Stimulated activated naive CD8-positive, alpha-beta T cell treated with anti-CD3 and anti-CD28 coated beads, Interleukin-15, Interleukin-2, amounts not matched to agents 100 ng/mL and 50 ng/mL, for 24 hours (primary cell): ENCODE measurements around the gene TEX2.
"Not testable (repeated sequence)": the region's sequence is repeated elsewhere in the genome, so short reads cannot be mapped to it uniquely, and the experiment has no call there.

ENCODE experiments used
- H3K27ac Mint-ChIP-seq: one replicate; pipeline ENCODE4 v1.8.0; 2021; ENCODE audit warnings: mild to moderate bottlenecking, mixed read lengths
- H3K27me3 Mint-ChIP-seq: one replicate; pipeline ENCODE4 v1.8.0; 2021; ENCODE audit warnings: mixed read lengths
- H3K36me3 Mint-ChIP-seq: one replicate; pipeline ENCODE4 v1.8.0; 2021; ENCODE audit warnings: low read depth, mixed read lengths
- H3K4me1 Mint-ChIP-seq: one replicate; pipeline ENCODE4 v1.8.0; 2021; ENCODE audit warnings: low read depth, mixed read lengths
- H3K4me3 Mint-ChIP-seq: one replicate; pipeline ENCODE4 v1.8.0; 2021; ENCODE audit warnings: mild to moderate bottlenecking, mixed read lengths
- H3K9me3 Mint-ChIP-seq: one replicate; pipeline ENCODE4 v1.8.0; 2021; ENCODE audit warnings: mixed read lengths

TEX2 gene

GRCh38 chr17:64256913-64257807 lies 5.9 kb downstream of the TEX2 start:
- H3K36me3 Mint-ChIP-seq = peaks cover 3% of the 10 kb centered on the region
- no peak overlapping the region for H3K27ac Mint-ChIP-seq
- H3K4me3 Mint-ChIP-seq = no peak overlapping the region
- no peaks in the 10 kb centered on the region for H3K9me3 Mint-ChIP-seq
- H3K27me3 Mint-ChIP-seq = no peaks in the 10 kb centered on the region
- peaks cover 26% of the 10 kb centered on the region for H3K4me1 Mint-ChIP-seq

GRCh38 chr17:64255764-64256163 lies 7.3 kb downstream of the TEX2 start:
- Mint-ChIP-seq H3K27me3 (no peaks in the 10 kb centered on the region), H3K9me3 (no peaks in the 10 kb centered on the region), H3K36me3 (peaks cover 3% of the 10 kb centered on the region), H3K4me3 (no peak overlapping the region), H3K4me1 (peaks cover 12% of the 10 kb centered on the region), H3K27ac (no peak overlapping the region)

GRCh38 chr17:64254755-64255154 lies 8.3 kb downstream of the TEX2 start:
- H3K4me3 Mint-ChIP-seq = no peak overlapping the region
- peaks cover 3% of the 10 kb centered on the region for H3K36me3 Mint-ChIP-seq
- H3K27me3 Mint-ChIP-seq = no peaks in the 10 kb centered on the region
- no peak overlapping the region for H3K27ac Mint-ChIP-seq
- H3K9me3 Mint-ChIP-seq = no peaks in the 10 kb centered on the region
- H3K4me1 Mint-ChIP-seq = peaks cover 2% of the 10 kb centered on the region

DNA sequence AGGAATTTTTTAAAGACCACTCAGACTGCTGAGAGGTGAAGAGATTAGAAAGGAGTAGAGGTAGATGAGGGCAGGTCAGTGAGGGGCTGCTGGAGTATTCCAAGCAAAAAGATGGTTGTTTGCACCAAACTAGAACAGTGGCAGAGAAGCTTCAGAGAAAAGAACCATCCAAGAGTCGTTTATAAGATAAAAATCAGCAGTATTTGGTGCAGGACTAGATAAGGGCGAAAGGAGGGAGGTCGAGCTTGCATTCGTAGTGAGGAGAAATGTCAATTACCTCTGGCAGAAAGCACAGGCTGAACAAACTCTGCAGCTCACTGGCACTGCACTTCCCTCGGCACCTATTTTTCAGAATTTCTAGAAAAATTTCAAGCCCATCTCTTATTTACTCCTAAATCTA lies 9.6 kb downstream of the TEX2 start:
- no peak overlapping the region for H3K27ac Mint-ChIP-seq
- H3K36me3 Mint-ChIP-seq = peaks cover 3% of the 10 kb centered on the region
- H3K4me3 Mint-ChIP-seq = no peak overlapping the region
- no peaks in the 10 kb centered on the region for H3K9me3 Mint-ChIP-seq
- no peaks in the 10 kb centered on the region for H3K27me3 Mint-ChIP-seq
- H3K4me1 Mint-ChIP-seq = no peaks in the 10 kb centered on the region

- Mint-ChIP-seq H3K27me3 (no peaks in the 10 kb centered on the region), H3K9me3 (no peaks in the 10 kb centered on the region), H3K4me1 (no peaks in the 10 kb centered on the region), H3K27ac (no peak overlapping the region), H3K36me3 (peaks cover 3% of the 10 kb centered on the region), H3K4me3 (no peak overlapping the region)
Measured at GRCh38 chr17:64252831-64253230, 10.2 kb downstream of the TEX2 start.

- Mint-ChIP-seq H3K27me3 (no peaks in the 10 kb centered on the region), H3K4me3 (no peak overlapping the region), H3K27ac (no peak overlapping the region), H3K36me3 (no peaks in the 10 kb centered on the region), H3K4me1 (no peaks in the 10 kb centered on the region), H3K9me3 (no peaks in the 10 kb centered on the region)
Measured at GRCh38 chr17:64250233-64250835, 12.7 kb downstream of the TEX2 start.

DNA sequence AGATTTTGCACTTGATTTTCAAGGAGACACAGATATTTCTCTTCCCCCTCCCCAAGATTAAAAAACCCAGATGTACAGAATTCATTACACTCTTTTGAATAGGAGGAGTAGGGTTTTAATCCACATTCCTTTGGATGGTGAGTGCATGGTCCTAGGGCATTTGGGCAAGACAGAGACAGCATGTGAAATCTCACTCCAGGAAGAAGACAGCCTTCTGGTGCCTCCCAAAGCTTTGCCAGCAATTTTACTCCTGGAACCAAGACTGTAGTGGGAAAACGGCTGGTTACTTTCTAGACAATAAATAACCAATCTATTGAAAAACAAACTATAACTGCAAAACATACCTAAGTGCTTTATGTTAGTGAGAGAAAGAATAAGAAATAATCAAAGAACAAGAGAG lies 15.2 kb downstream of the TEX2 start:
- Mint-ChIP-seq H3K4me1 (peaks cover 10% of the 10 kb centered on the region), H3K27ac (no peak overlapping the region), H3K4me3 (no peak overlapping the region), H3K27me3 (no peaks in the 10 kb centered on the region), H3K36me3 (no peaks in the 10 kb centered on the region), H3K9me3 (no peaks in the 10 kb centered on the region)

DNA sequence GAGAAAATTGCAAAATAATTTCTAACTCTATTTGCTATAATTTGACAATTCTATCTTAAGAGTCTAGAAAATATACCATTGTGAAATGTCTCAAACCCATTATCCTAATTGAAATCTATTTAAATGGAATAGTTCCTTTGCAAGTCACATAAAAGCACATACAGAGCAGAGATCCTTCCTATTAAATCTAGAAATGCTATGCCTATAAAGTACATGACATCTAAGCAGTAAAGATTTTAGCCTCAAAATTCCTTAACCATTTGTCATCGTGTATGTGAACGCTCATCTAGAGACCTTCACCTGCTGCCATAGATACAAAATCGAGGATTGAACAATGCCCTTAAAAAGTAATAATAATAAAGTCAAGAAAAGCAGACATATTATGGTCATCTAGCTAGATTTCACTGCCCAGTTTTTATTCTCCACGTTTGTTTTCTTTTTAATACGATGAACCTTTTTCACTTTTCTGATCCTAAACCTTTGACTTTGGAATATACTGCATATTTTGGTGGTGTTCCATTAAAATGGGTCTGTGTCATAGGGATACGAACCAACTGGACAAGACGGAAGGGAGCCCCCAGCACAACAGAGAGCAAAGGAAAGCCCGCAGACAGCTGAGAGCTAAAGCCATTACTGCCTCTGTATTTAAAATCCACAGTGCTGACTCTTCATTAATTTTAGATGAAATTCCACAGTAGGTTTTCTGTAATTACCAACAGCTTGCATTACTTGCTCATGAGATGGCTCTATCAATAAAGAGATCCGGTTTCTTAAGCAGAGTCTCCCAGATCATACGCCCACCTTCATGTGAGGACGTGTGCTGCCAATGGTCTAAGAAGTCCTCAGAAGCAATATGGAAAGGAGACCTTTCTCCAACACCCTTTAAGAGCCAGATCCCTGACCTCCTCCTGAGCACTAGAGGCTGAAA lies 17.6 kb downstream of the TEX2 start:
- H3K4me1 Mint-ChIP-seq = peaks cover 13% of the 10 kb centered on the region
- H3K27ac Mint-ChIP-seq = no peak overlapping the region
- no peak overlapping the region for H3K4me3 Mint-ChIP-seq
- no peaks in the 10 kb centered on the region for H3K27me3 Mint-ChIP-seq
- H3K9me3 Mint-ChIP-seq = no peaks in the 10 kb centered on the region
- no peaks in the 10 kb centered on the region for H3K36me3 Mint-ChIP-seq

DNA sequence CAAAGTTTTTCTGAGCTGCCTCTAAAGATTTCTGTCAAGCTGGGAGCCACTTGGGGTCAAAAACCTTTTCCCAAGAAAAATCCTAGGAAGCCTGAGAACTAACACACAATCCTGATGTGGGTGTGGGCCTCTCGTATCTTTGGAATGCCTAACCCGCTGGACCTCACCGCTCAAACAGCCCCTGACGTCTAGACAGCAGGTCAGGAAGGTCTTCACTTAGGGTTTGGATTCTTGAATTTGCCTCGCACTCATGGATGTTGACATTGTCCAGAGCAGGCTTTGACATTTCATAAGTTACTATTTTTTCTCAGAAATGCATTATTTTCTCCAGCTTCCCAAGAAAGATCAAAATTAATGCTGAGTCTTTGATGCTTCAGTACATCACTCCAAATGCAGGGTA lies 18.9 kb downstream of the TEX2 start:
- Mint-ChIP-seq H3K4me1 (peaks cover 23% of the 10 kb centered on the region), H3K4me3 (no peak overlapping the region), H3K9me3 (no peaks in the 10 kb centered on the region), H3K36me3 (no peaks in the 10 kb centered on the region), H3K27ac (no peak overlapping the region), H3K27me3 (no peaks in the 10 kb centered on the region)

DNA sequence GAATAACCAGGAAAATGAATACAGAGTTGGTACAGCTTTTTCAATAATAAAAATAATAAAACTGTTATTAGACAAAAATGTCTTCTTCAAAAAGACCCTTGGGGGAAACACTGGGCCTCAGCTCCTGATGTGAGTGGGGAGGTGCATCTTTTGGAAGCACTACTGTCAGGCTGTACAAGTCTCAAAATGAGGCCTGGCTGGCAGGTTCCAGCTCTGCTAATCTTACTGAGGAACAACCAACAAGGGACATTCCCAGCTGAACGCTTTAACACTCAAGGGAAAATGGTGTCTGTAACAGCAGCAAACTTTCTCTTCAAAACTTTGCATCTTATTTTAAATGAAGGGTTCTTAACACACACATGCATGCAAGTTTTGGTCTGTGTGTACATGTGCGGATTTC lies 19.7 kb downstream of the TEX2 start:
- Mint-ChIP-seq H3K4me3 (no peak overlapping the region), H3K9me3 (no peaks in the 10 kb centered on the region), H3K27me3 (no peaks in the 10 kb centered on the region), H3K27ac (no peak overlapping the region), H3K4me1 (peaks cover 31% of the 10 kb centered on the region), H3K36me3 (no peaks in the 10 kb centered on the region)

- H3K4me3 Mint-ChIP-seq = no peak overlapping the region
- no peaks in the 10 kb centered on the region for H3K27me3 Mint-ChIP-seq
- peaks cover 36% of the 10 kb centered on the region for H3K4me1 Mint-ChIP-seq
- no peaks in the 10 kb centered on the region for H3K36me3 Mint-ChIP-seq
- no peak overlapping the region for H3K27ac Mint-ChIP-seq
- H3K9me3 Mint-ChIP-seq = no peaks in the 10 kb centered on the region
Measured at GRCh38 chr17:64242633-64243032, 20.4 kb downstream of the TEX2 start.

DNA sequence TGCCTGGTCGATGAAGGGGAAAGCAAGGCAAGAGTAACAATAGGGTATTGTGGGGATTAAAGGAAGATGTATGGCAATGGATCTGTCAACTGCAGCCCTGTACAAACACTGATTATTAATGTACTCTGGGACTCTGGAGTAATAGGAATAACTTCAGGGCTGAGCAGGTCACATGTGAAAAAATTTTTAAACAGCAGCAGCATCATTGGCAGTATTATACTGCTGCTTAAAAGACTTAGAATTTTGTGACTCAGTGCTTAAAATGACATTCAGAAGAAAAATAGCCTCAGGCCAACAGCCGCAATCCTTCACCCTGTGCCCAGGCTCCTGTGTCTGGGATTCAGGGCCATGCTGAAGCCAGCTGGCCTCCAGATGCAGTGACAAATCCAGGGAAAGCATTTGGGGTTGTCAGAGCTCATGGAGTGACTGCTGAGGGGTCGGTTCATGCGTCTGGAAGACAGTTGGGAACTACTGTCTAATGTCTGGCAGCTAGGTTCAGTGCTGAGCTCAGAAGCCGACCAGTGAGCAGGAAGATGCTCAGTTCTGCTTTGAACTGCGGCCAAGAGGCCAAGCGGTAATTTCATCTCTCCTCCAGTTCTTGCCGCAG lies 22.2 kb downstream of the TEX2 start:
- no peaks in the 10 kb centered on the region for H3K9me3 Mint-ChIP-seq
- peaks cover 8% of the 10 kb centered on the region for H3K36me3 Mint-ChIP-seq
- H3K27ac Mint-ChIP-seq = no peak overlapping the region
- peaks cover 47% of the 10 kb centered on the region for H3K4me1 Mint-ChIP-seq
- H3K27me3 Mint-ChIP-seq = no peaks in the 10 kb centered on the region
- no peak overlapping the region for H3K4me3 Mint-ChIP-seq

DNA sequence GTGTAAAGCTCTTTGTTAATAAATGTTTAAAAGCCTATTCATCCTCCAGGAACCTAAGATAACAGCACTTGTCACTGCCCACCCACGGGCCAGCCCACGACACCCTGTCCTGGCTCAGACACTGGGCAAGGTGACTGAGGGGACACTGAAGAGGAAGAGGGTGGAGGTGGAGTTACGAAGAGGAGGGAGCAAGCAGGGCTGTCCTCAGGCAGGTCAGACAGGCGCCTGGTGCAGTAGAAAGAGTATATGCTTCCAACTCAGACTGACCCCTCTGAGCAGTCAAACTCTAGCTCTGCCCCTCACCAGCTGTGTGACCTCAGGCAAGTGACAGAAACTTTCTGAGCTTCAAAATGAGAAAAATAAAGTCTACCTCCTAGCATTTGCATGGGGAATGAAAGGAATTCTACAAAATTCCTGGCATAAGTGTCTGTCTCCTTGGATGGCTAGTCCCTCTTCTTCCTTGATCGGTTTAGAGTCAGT lies 22.8 kb downstream of the TEX2 start:
- H3K27ac Mint-ChIP-seq = no peak overlapping the region
- no peak overlapping the region for H3K4me3 Mint-ChIP-seq

DNA sequence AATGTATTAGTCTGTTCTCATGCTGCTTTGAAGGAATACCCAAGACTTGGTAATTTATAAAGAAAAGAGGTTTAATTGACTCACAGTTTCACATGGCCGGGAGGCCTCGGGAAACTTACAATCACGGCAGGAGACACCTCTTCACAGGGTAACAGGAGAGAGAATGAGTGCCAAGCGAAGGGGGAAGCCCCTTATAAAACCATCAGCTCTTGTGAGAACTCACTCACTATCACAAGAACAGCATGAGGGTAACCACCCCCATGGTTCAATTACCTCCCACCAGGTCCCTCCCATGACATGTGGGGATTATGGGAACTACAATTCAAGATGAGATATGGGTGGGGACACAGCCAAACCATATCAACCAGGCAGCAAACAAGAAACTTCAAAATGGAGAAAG lies 24.6 kb downstream of the TEX2 start:
- Mint-ChIP-seq H3K4me3 (peak overlapping the region; percentile 25), H3K27ac (peak overlapping the region; percentile 24), H3K36me3 (peaks cover 17% of the 10 kb centered on the region), H3K4me1 (peaks cover 37% of the 10 kb centered on the region)
- not testable (repeated sequence) for H3K27me3 Mint-ChIP-seq, H3K9me3 Mint-ChIP-seq

More for the DNA sequence above, 22.8 kb downstream of the TEX2 start:
- no peaks in the 10 kb centered on the region for H3K27me3 Mint-ChIP-seq
- peaks cover 47% of the 10 kb centered on the region for H3K4me1 Mint-ChIP-seq
- H3K36me3 Mint-ChIP-seq = peaks cover 8% of the 10 kb centered on the region
- no peaks in the 10 kb centered on the region for H3K9me3 Mint-ChIP-seq
